ENCODE measurements around the gene SMTNL2. TPM values are rescaled to one million over a fixed set of nuclear protein-coding genes. Genes with fewer than 3 reads are reported as not detected.
"Not testable (repeated sequence)": the region's sequence is repeated elsewhere in the genome, so short reads cannot be mapped to it uniquely, and the experiment has no call there.

SMTNL2 gene
- polyA plus RNA-seq, 1 donor: 139 TPM

- DNase-seq: no peak
Measured at GRCh38 chr17:4560421-4560820, 23.9 kb upstream of the SMTNL2 start, which contains the start of gene GGT6. GGT6 (minus strand) TSS chr17:4560577; CDS start chr17:4560521, 56 bp downstream.

- no peak for DNase-seq
Measured at GRCh38 chr17:4560837-4561256, 23.5 kb upstream of the SMTNL2 start.

- no peak for DNase-seq
Measured at GRCh38 chr17:4562015-4562969, 22.0 kb upstream of the SMTNL2 start.

- DNase-seq: peak; percentile 59
Measured at GRCh38 chr17:4565209-4566141, 18.9 kb upstream of the SMTNL2 start.

DNA sequence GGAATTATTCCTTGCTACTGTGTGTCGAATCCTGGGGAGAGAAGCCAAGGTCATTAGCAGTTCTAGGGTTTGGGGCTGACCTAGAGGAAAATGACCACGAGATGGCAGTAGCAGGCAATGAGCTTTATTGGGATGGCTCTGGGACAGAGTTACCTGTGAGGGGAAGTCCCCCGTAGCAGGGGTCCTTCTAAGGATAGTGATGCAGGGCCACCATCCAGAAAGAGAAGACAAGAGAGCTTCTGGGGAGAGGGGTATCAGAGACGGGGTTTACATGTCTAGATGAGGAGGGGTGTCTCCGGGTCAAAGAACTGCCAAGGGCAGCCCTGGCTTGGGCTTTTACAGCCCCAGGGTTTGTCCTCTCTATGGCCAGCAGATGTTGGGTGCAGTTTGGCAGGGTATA lies 17.5 kb upstream of the SMTNL2 start:
- DNase-seq: peak; percentile 64

DNA sequence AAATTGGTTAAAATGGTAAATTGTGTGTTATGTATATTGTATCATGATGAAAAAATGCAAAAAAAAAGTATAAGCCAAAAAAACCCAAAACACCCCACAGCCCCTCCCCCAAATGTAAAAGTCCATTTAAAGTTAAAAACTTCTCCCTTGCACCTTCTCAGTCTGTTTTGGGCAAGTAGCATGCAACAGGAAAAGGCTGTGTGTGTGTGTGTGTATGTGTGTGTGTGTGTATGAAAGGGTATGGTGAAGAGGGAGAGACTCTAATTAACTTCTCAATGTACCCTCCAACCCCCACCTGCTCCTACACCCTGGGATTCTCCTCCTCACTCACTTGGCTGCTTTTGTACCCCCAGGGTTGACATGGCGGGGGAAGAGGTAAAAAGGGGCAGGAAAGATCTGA lies 14.7 kb upstream of the SMTNL2 start:
- no peak for DNase-seq

- DNase-seq: no peak
Measured at GRCh38 chr17:4572131-4572530, 12.2 kb upstream of the SMTNL2 start.

- no peak for DNase-seq
Measured at GRCh38 chr17:4573115-4573514, 11.2 kb upstream of the SMTNL2 start.

DNA sequence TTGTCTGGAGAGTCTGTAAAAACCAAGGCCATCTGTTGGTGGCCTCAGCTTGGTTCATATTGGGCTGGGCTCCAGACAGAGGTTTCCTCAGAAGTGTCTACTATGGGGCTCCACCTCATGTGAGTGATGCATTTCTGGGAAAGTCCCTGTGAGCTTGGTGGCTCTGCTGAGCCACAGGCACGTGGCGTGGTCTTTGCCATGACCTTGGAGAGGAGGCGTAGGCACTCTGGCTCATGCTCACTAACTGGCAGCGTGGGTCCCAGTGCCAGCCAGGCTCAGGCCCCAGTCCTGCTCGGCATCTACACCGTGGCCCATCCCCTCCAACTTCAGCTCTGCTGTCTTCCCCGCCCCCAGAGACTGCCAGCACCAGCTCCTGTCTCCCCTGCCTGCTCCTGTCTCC lies 10.7 kb upstream of the SMTNL2 start:
- no peak for DNase-seq

DNA sequence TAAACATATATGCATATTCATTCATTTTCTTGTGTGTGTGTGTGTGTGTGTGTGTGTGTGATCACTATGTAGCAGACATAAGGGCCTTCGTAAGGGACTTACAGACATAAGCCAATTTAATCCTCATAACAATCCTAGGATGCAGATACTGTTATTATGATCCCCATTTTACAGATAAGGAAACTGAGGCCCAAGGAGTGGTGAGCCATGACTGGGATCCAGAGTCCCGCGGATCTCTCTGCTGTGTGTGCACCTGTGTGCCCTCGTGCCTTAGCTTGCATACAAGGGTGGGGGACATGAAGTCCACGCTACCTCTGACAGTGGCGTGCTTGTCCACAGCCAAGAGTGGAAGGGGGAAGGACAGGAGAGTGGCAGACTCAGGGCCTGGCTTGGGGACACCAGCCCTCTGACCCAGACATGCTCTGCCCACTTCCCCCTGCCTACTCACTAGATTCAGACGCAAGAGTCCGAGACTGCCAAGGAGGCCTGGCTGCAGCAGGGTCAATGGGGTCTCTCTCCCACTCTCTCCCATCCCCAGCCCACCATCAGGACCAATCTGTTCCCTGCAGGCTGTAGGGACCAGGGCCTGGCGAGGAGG lies 9.8 kb upstream of the SMTNL2 start:
- DNase-seq: no peak

DNA sequence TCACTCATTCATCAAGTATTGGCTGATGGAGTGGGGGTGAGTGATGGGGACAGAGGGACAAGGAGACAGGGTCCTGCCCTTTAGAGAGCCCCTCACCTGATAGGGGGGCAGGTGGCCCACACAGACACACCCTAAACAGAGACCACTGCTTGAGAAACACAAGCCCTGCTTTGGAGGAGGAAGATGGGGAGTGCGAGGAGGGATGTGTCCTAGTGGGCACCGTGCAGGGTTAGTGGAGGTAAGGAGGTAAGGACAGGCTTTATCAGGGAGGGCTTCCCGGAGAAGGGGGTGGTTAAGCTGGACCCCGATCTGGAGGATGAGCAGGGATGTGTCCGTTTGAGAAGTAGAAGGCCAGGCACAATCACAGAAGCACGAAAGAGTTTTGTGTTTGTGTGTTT lies 8.2 kb upstream of the SMTNL2 start:
- DNase-seq: no peak

- DNase-seq: no peak
Measured at GRCh38 chr17:4576729-4577322, 7.5 kb upstream of the SMTNL2 start.

- no peak for DNase-seq
Measured at GRCh38 chr17:4577386-4577993, 6.8 kb upstream of the SMTNL2 start.

- DNase-seq: not testable (repeated sequence)
Measured at GRCh38 chr17:4578349-4578748, 6.0 kb upstream of the SMTNL2 start.

GRCh38 chr17:4579678-4580077 lies 4.7 kb upstream of the SMTNL2 start:
- DNase-seq: no peak

- DNase-seq: no peak
Measured at GRCh38 chr17:4580291-4580690, 4.0 kb upstream of the SMTNL2 start.

DNA sequence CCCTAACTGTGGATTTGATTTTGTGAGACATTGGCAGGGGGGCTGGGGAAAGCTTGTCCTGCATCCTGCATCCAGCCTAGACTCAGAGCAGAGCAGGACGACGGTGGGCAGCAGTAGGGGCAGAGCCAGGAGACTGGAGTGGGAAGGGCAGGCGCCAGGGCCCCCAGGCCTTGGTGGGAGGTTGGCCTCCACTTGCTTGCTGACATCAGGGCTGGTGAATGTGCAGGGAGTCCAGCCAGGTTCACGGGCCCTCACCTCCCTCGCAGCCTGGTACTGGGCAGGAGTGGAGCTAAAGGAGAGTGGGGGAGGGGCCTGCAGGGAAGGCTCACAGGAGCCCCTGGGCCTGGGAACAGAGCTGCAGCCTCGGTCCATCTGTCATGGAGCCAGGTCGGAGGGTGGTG lies 2.2 kb upstream of the SMTNL2 start:
- DNase-seq: no peak

DNA sequence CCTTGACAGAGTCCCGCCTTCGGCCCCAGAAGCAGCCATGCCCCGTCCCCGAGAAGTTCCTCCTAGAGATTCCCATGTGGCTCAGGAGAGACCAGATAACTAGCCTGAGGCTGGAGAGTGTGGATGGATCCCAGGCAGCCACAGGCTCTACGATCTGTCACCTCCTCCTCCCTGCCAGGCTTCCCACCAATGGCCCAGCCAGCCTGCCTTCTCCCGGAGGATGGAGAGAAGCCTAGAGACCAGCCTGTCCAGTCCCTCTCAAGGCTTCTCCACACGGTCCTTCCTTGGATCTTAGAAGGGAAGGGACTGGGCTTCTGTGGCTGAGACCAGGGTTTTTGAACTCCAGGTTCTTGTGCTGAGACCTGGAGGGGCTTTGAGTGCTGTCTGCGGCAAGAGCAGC lies 1.6 kb upstream of the SMTNL2 start:
- DNase-seq: no peak

- DNase-seq: no peak
Measured at GRCh38 chr17:4583206-4583605, 1.1 kb upstream of the SMTNL2 start.

GRCh38 chr17:4583782-4584100 lies 588 bp upstream of the SMTNL2 start:
- no peak for DNase-seq

- no peak for DNase-seq
Measured at GRCh38 chr17:4584917-4585637, 748 bp downstream of the SMTNL2 start.

DNA sequence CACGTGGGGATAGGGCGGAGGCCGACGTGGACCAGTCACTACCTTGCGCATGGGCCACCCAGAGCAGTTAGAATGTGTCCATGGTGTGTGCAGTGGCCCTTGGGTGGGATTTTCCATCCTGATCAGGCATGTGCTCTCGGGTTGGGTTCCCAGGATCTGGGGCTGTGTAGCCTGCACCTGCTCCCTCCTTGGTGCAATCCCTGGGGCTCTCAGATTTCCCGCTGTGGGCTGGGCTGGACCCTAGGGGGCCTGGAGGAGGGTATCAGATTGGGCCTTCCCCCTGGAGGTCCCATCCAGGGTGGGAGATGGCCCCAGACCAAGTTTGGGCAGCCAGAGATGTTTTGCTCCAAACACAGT lies 1.3 kb downstream of the SMTNL2 start:
- DNase-seq: no peak
